ENCODE measurements around the gene STN1.

STN1 gene

GRCh38 chr10:103840740-103841070 is 77.3 kb downstream of the STN1 start:
- no peak for DNase-seq

- no peak for DNase-seq
These were observed 77.9 kb downstream of the STN1 start for GRCh38 chr10:103839872-103840739.

- DNase-seq: no peak
These were observed 78.5 kb downstream of the STN1 start for GRCh38 chr10:103839519-103839871.

- no peak for DNase-seq
These were observed 79.0 kb downstream of the STN1 start for GRCh38 chr10:103838862-103839518.

GRCh38 chr10:103838070-103838395 is 80.0 kb downstream of the STN1 start:
- DNase-seq: no peak

GRCh38 chr10:103837370-103838069 is 80.5 kb downstream of the STN1 start:
- no peak for DNase-seq

GRCh38 chr10:103836861-103837260 is 81.1 kb downstream of the STN1 start:
- DNase-seq: no peak

- no peak for DNase-seq
These were observed 81.7 kb downstream of the STN1 start for GRCh38 chr10:103836273-103836672.

GRCh38 chr10:103835096-103836050 is 82.6 kb downstream of the STN1 start:
- no peak for DNase-seq

- DNase-seq: no peak
These were observed 83.4 kb downstream of the STN1 start for GRCh38 chr10:103834436-103835095.

GRCh38 chr10:103833731-103834365 is 84.1 kb downstream of the STN1 start:
- DNase-seq: no peak

GRCh38 chr10:103832806-103833205 is 85.2 kb downstream of the STN1 start:
- DNase-seq: no peak
